Liver (tissue), 9 donors: ENCODE data around the gene LILRA5. TPM values are rescaled to one million over a fixed set of nuclear protein-coding genes. Genes with fewer than 3 reads are reported as not detected.

ENCODE experiments used
- DNase-seq: peaks from one replicate; pipeline ENCODE4 v3.0.0-alpha.2; 2017; ENCODE audit warnings: low spot score
- H3K27ac ChIP-seq, 2 donors: one replicate each; pipeline ENCODE4 v1.7.0; 2013; ENCODE audit warnings: inconsistent platforms in 2 of 2, low read length in 2 of 2, control low read depth in 1 of 2, low read depth in 1 of 2, mild to moderate bottlenecking in 1 of 2
- H3K27me3 ChIP-seq, 4 donors: one replicate each; pipeline versions ENCODE4 v1.6.1 to v1.7.0; 2013; ENCODE audit warnings: low read length in 3 of 4, inconsistent platforms in 1 of 4, mild to moderate bottlenecking in 1 of 4, moderate library complexity in 1 of 4; ENCODE audit not compliant: control insufficient read depth in 4 of 4, insufficient read depth in 4 of 4
- H3K36me3 ChIP-seq, 4 donors: one replicate each; pipeline versions ENCODE4 v1.6.1 to v1.7.0; 2013; ENCODE audit warnings: low read length in 3 of 4, mild to moderate bottlenecking in 3 of 4, low read depth in 1 of 4, moderate library complexity in 1 of 4; ENCODE audit not compliant: control insufficient read depth in 4 of 4, insufficient read depth in 3 of 4
- H3K4me1 ChIP-seq, 4 donors: one replicate each; pipeline versions ENCODE4 v1.6.1 to v1.7.0; 2013; ENCODE audit warnings: low read length in 3 of 4, mild to moderate bottlenecking in 3 of 4, moderate library complexity in 1 of 4; ENCODE audit not compliant: control insufficient read depth in 4 of 4, insufficient read depth in 4 of 4
- H3K4me3 ChIP-seq, 3 donors: one replicate each; pipeline versions ENCODE4 v1.6.1 to v1.7.0; 2013; ENCODE audit warnings: low read length in 3 of 3, control low read depth in 1 of 3, low read depth in 1 of 3, mild to moderate bottlenecking in 1 of 3
- H3K9ac ChIP-seq, 2 donors: one replicate each; pipeline ENCODE4 v1.7.0; 2013; ENCODE audit warnings: low read length in 2 of 2, mild to moderate bottlenecking in 2 of 2, moderate library complexity in 2 of 2, control low read depth in 1 of 2, low read depth in 1 of 2
- H3K9me3 ChIP-seq, 4 donors: one replicate each; pipeline versions ENCODE4 v1.6.1 to v1.7.0; 2013; ENCODE audit warnings: low read length in 3 of 4; ENCODE audit not compliant: control insufficient read depth in 4 of 4
- EGR1 ChIP-seq, 2 donors: IDR thresholded peaks; 2 replicates each; pipeline ENCODE4 v1.6.1; 2016 to 2018; ENCODE audit warnings: antibody characterized with exemption in 2 of 2, low read depth in 2 of 2
- FOXA1 ChIP-seq: IDR thresholded peaks from 2 replicates; pipeline ENCODE4 v1.6.1; 2016; ENCODE audit warnings: antibody characterized with exemption
- FOXA2 ChIP-seq: IDR thresholded peaks from 2 replicates; pipeline ENCODE4 v1.6.1; 2016; ENCODE audit warnings: antibody characterized with exemption
- GABPA ChIP-seq, 2 donors: IDR thresholded peaks in 1 of 2; conservative IDR thresholded peaks in 1 of 2; 2 replicates each; pipeline ENCODE4 v1.6.1; 2016; ENCODE audit warnings: antibody characterized with exemption in 2 of 2, mild to moderate bottlenecking in 1 of 2, moderate library complexity in 1 of 2
- HNF4A ChIP-seq, 2 donors: conservative IDR thresholded peaks; 2 replicates each; pipeline ENCODE4 v1.6.1; 2016; ENCODE audit warnings: antibody characterized with exemption in 2 of 2, mild to moderate bottlenecking in 2 of 2
- HNF4G ChIP-seq: IDR thresholded peaks from 2 replicates; pipeline ENCODE4 v1.6.1; 2016; ENCODE audit warnings: antibody characterized with exemption
- JUND ChIP-seq, 2 donors: IDR thresholded peaks; 2 replicates each; pipeline ENCODE4 v1.6.1; 2016; ENCODE audit warnings: antibody characterized with exemption in 2 of 2
- NR2F2 ChIP-seq: IDR thresholded peaks from 2 replicates; pipeline ENCODE4 v1.6.1; 2016; ENCODE audit warnings: antibody characterized with exemption
- RAD21 ChIP-seq, 2 donors: IDR thresholded peaks; 2 replicates each; pipeline ENCODE4 v1.6.1; 2016; ENCODE audit warnings: antibody characterized with exemption in 2 of 2, mild to moderate bottlenecking in 2 of 2
- RXRA ChIP-seq, 2 donors: IDR thresholded peaks; 2 replicates each; pipeline ENCODE4 v1.6.1; 2017 to 2018; ENCODE audit warnings: antibody characterized with exemption in 2 of 2, mild to moderate bottlenecking in 1 of 2
- SP1 ChIP-seq: IDR thresholded peaks from 2 replicates; pipeline ENCODE4 v1.6.1; 2018; ENCODE audit warnings: antibody characterized with exemption, mild to moderate bottlenecking
- TAF1 ChIP-seq: conservative IDR thresholded peaks from 2 replicates; pipeline ENCODE4 v1.6.1; 2016; ENCODE audit warnings: antibody characterized with exemption, mild to moderate bottlenecking
- YY1 ChIP-seq: IDR thresholded peaks from 2 replicates; pipeline ENCODE4 v1.6.1; 2016; ENCODE audit warnings: antibody characterized with exemption, mild to moderate bottlenecking
- WGBS: extraction: QIAGEN DNeasy Blood & Tissue Kit; methylation state at CpG from one replicate; pipeline ENCODE4 v1.1.7; 2013; 5-methylcytosine and 5-hydroxymethylcytosine counted together
- polyA plus RNA-seq, 2 donors: library from polyadenylated mRNA; stranded (reverse) in 1 of 2; unstranded in 1 of 2; fragments of 200-250 nt in 1 of 2; fragments of >200 nt in 1 of 2; fragmentation: Nextera tagmentation in 1 of 2; extraction: Ambion mirVana in 1 of 2; gene quantifications; one replicate each; pipeline versions ENCODE4 v1.2.1 to v1.2.3, GENCODE V29; 2013 to 2015
- total RNA-seq, 2 donors: library from RNA; depleted of rRNA; stranded (reverse); fragments of >200 nt; gene quantifications; one replicate each; pipeline ENCODE4 v1.2.3, GENCODE V29; 2014
- TF ChIP-seq, protein P1 (sequence below): IDR thresholded peaks from 2 replicates; pipeline ENCODE4 v1.6.1; 2016; ENCODE audit warnings: antibody characterized with exemption
- TF ChIP-seq, protein P2 (sequence below): IDR thresholded peaks from 2 replicates; pipeline ENCODE4 v1.6.1; 2016; ENCODE audit warnings: antibody characterized with exemption
- TF ChIP-seq, protein P3 (sequence below): IDR thresholded peaks from 2 replicates; pipeline ENCODE4 v1.6.1; 2016; ENCODE audit warnings: antibody characterized with exemption, mild to moderate bottlenecking
- TF ChIP-seq, protein P4 (sequence below): IDR thresholded peaks from 2 replicates; pipeline ENCODE4 v1.6.1; 2016; ENCODE audit warnings: antibody characterized with exemption
- TF ChIP-seq, protein P5 (sequence below): fragments of 150-350 bp; IDR thresholded peaks from 2 replicates; pipeline ENCODE4 v1.5.1; 2017; ENCODE audit warnings: improper control_type of control experiment, low read depth, low read length; ENCODE audit not compliant: missing input control
- donor health status: healthy.
- donor health status: healthy.
- donor health status: healthy.
- donor health status: healthy.
- donor health status: healthy.

The LILRA5 gene
- total and polyA plus RNA-seq, 4 donors = 0.58 to 8.7 (median 4.6) TPM

DNA sequence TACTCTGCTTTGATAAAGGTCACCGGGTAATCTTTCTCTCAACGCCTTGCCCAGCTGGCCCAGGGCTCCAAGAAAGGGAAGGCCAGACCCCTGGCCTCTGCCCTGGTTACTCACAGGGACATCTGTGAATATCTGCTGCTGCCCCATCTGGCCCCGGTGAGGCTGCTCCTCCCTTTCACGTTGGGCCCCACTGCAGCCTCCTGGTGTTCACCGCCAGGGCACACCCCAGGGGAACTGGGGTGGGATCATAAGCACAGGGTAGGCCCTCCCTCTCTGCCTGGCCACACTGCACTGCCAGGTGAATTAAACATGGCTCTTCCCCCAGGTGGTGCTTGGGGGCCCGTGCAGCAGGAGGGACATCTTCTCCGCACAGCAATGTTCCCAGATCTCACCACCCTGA is 39.1 kb upstream of the LILRA5 start:
- 66% methylated on average over 7 of the region's 7 CpGs for WGBS
- H3K27ac ChIP-seq = no peak overlapping the region

More for the DNA sequence above, 39.1 kb upstream of the LILRA5 start:
- no peaks in the 10 kb centered on the region for H3K36me3 ChIP-seq
- H3K27me3 ChIP-seq = peaks cover 0 to 7% (median 0%) of the 10 kb centered on the region in 4 donors
- no peaks in the 10 kb centered on the region for H3K9me3 ChIP-seq
- TF ChIP-seq RXRA (IDR thresholded peaks at IDR 0.05) = no peak
- TF ChIP-seq HNF4G = no peak
- TF ChIP-seq, protein P1, sequence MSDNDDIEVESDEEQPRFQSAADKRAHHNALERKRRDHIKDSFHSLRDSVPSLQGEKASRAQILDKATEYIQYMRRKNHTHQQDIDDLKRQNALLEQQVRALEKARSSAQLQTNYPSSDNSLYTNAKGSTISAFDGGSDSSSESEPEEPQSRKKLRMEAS = no peak
- TF ChIP-seq SP1 = no peak
- TF ChIP-seq, protein P2, sequence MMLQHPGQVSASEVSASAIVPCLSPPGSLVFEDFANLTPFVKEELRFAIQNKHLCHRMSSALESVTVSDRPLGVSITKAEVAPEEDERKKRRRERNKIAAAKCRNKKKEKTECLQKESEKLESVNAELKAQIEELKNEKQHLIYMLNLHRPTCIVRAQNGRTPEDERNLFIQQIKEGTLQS = no peak
- TF ChIP-seq, protein P3, sequence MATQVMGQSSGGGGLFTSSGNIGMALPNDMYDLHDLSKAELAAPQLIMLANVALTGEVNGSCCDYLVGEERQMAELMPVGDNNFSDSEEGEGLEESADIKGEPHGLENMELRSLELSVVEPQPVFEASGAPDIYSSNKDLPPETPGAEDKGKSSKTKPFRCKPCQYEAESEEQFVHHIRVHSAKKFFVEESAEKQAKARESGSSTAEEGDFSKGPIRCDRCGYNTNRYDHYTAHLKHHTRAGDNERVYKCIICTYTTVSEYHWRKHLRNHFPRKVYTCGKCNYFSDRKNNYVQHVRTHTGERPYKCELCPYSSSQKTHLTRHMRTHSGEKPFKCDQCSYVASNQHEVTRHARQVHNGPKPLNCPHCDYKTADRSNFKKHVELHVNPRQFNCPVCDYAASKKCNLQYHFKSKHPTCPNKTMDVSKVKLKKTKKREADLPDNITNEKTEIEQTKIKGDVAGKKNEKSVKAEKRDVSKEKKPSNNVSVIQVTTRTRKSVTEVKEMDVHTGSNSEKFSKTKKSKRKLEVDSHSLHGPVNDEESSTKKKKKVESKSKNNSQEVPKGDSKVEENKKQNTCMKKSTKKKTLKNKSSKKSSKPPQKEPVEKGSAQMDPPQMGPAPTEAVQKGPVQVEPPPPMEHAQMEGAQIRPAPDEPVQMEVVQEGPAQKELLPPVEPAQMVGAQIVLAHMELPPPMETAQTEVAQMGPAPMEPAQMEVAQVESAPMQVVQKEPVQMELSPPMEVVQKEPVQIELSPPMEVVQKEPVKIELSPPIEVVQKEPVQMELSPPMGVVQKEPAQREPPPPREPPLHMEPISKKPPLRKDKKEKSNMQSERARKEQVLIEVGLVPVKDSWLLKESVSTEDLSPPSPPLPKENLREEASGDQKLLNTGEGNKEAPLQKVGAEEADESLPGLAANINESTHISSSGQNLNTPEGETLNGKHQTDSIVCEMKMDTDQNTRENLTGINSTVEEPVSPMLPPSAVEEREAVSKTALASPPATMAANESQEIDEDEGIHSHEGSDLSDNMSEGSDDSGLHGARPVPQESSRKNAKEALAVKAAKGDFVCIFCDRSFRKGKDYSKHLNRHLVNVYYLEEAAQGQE = no peak
- TF ChIP-seq GABPA (IDR thresholded peaks at IDR 0.05 in 1 of 2, conservative IDR thresholded peaks at IDR 0.05 in 1 of 2) = no peak
- TF ChIP-seq, protein P4, sequence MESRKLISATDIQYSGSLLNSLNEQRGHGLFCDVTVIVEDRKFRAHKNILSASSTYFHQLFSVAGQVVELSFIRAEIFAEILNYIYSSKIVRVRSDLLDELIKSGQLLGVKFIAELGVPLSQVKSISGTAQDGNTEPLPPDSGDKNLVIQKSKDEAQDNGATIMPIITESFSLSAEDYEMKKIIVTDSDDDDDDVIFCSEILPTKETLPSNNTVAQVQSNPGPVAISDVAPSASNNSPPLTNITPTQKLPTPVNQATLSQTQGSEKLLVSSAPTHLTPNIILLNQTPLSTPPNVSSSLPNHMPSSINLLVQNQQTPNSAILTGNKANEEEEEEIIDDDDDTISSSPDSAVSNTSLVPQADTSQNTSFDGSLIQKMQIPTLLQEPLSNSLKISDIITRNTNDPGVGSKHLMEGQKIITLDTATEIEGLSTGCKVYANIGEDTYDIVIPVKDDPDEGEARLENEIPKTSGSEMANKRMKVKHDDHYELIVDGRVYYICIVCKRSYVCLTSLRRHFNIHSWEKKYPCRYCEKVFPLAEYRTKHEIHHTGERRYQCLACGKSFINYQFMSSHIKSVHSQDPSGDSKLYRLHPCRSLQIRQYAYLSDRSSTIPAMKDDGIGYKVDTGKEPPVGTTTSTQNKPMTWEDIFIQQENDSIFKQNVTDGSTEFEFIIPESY = no peak
- no peak for TF ChIP-seq YY1
- no peak for TF ChIP-seq TAF1
- TF ChIP-seq NR2F2 = no peak
- TF ChIP-seq FOXA1 = no peak
- TF ChIP-seq EGR1 (IDR thresholded peaks at IDR 0.05; ENCODE audit: low read depth in 2 of 2) = no peak
- TF ChIP-seq HNF4A (conservative IDR thresholded peaks at IDR 0.05) = no peak
- no peak for TF ChIP-seq JUND (IDR thresholded peaks at IDR 0.05)
- no peak for TF ChIP-seq FOXA2
- TF ChIP-seq, protein P5, sequence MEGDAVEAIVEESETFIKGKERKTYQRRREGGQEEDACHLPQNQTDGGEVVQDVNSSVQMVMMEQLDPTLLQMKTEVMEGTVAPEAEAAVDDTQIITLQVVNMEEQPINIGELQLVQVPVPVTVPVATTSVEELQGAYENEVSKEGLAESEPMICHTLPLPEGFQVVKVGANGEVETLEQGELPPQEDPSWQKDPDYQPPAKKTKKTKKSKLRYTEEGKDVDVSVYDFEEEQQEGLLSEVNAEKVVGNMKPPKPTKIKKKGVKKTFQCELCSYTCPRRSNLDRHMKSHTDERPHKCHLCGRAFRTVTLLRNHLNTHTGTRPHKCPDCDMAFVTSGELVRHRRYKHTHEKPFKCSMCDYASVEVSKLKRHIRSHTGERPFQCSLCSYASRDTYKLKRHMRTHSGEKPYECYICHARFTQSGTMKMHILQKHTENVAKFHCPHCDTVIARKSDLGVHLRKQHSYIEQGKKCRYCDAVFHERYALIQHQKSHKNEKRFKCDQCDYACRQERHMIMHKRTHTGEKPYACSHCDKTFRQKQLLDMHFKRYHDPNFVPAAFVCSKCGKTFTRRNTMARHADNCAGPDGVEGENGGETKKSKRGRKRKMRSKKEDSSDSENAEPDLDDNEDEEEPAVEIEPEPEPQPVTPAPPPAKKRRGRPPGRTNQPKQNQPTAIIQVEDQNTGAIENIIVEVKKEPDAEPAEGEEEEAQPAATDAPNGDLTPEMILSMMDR = no peak
- TF ChIP-seq RAD21 (IDR thresholded peaks at IDR 0.05) = no peak
- no peak overlapping the region for H3K9ac ChIP-seq
- no peak for DNase-seq
- H3K4me3 ChIP-seq = no peak overlapping the region
- no peaks in the 10 kb centered on the region for H3K4me1 ChIP-seq
